HG03460 (cell line): ENCODE measurements around the gene TMEM43.

Experiments
- ATAC-seq: cut with Tn5 transposase; IDR thresholded peaks from one replicate; pipeline ENCODE4 v1.9.1; 2021; ENCODE audit not compliant: unreplicated experiment

The TMEM43 gene

DNA sequence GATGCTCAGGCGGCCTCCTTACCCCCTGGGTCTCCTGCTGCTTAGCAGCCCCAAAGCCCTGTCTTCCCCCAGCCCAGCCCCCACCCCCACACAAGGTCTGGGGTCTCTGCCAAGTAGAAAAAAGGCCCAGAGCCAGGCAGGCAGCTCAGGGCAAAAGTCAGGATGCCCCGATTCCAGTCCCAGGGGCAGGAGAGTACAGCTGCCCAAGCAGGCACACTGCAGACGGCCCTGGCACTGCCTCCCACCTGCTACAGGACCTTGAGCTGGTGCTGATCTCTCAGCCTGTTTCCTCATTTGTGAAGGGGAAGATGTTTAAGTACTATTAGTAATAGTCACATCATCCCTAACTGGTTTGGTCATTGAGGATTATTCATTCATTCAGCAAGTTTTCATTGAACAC is 12.6 kb downstream of the TMEM43 start:
- no peak for ATAC-seq

DNA sequence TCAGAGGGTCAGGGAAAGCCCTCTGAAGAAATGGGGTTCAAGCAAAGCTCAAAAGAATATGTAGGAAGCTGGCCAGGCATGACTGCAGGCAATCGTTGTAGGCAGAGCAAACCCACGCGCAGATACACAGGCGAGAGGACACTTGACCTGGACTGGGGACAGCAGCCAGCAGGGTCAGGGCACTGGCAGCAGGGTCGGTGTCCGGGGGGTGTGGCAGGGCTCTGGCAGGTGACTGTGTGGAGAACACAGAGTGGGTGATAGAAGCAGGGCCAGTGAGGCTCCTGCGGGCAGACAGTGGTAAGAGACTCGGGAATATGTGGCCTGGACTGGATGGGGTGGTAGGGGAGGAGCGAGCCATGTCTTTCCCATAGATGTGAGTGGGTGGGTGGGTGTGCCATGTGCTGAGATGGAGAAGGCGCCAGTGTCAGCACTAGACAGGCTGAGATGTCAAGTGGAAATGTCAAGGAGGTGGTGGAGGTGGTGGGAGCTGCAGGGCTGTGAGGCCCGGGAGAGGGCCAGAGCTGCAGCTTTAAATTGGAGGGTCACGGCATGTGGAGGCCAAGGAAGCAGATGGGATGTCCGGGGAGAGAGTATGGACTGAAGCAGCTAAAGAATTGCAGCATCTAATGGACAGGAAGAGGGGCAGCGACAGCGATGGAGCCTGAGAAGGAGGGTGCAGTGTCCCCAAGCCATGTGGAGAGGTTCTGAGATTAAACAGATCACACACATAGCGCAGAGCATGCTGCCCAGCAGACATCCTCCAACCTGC is 13.4 kb downstream of the TMEM43 start:
- no peak for ATAC-seq

DNA sequence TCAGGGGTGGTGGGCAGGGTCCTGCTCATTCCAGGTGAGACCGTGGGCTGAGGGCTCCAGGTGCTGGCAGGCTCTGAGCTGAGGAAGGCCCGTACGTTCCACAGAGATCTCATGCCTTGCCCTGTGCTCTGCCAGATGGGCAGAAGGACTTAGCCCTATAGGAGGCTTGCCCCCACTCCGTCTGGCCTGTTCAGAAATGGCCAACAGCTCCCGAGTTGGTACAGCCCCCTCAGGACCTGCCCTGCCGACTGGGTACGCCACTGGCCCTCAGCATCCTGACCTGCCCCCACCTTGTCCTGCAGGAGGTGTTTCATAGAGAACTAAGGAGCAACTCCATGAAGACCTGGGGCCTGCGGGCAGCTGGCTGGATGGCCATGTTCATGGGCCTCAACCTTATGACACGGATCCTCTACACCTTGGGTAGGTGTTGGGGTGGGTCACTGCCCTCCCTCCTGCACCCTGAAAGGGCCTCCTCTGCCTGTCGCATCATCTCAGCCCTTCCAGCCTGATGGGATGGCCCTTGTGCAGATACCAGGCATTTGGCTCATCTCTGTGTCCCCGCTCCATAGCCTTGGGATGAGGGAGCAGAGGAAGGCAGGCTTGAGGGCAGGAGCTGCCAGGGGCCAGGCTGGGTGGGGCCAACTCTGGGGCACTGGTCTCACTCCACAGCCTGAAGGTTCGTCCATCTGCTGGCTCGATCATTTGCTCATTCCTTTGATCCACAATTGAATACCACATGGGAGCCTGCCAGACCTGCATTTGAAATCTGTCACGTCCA is 14.2 kb downstream of the TMEM43 start:
- no peak for ATAC-seq

DNA sequence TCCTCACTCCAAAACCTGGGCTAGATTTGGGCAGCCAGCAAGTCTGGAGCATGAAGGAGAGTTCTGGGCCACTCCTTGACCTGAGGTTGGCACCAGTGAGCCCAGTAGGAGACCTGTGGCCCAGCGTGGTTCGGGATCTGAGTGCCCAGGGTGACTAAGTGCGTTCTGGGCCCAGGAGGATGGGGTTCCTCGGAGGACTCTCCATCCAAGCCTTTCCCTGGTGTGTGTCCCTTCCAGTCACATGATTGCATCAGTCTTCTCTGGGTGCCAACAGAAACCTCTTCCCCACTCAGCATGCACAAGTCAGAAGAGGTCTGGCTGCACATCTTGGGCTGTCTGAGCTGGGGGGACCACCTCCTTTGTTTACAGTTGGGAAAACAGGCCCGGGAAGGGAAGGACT is 14.9 kb downstream of the TMEM43 start:
- no peak for ATAC-seq

DNA sequence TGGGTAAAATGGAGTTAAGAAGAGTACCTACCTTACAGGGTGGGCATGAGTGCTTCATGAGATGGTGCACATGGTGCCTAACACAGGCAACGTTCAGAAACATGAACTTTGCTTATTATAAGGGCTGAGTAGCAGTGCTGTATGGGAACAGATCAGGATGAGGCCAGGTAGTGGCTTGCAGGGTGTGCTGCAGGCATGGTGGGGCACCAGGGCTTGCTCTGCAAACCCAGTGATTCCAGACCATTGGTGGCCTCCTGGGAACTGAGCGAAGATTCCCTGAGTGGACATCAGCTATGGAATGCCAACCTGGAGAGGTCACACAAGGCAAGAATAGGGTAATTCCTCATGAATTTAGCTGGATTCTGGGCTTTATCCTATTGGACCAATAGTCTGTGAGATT is 15.8 kb downstream of the TMEM43 start:
- no peak for ATAC-seq

DNA sequence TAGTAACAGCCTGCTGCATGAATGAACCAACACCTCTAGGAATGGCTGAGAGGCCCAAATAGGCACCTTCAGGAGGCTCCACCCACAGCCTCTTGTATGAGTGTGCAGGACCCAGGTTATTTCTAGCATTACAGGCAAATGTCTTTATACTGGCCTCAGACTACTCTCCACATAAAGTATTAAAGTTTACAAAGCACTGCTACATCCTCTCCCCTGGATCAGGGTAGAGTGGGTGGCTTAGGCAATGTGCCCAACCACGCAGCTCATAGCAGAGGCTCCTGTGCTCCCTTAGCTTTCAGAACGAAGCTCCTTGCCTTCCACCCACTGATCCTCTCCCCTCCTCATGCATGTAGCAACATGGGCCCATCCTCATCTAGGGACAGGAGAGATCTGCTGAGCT is 16.3 kb downstream of the TMEM43 start:
- no peak for ATAC-seq

DNA sequence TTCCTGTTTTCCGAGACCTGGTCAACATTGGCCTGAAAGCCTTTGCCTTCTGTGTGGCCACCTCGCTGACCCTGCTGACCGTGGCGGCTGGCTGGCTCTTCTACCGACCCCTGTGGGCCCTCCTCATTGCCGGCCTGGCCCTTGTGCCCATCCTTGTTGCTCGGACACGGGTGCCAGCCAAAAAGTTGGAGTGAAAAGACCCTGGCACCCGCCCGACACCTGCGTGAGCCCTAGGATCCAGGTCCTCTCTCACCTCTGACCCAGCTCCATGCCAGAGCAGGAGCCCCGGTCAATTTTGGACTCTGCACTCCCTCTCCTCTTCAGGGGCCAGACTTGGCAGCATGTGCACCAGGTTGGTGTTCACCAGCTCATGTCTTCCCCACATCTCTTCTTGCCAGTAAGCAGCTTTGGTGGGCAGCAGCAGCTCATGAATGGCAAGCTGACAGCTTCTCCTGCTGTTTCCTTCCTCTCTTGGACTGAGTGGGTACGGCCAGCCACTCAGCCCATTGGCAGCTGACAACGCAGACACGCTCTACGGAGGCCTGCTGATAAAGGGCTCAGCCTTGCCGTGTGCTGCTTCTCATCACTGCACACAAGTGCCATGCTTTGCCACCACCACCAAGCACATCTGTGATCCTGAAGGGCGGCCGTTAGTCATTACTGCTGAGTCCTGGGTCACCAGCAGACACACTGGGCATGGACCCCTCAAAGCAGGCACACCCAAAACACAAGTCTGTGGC is 16.9 kb downstream of the TMEM43 start:
- ATAC-seq = no peak

DNA sequence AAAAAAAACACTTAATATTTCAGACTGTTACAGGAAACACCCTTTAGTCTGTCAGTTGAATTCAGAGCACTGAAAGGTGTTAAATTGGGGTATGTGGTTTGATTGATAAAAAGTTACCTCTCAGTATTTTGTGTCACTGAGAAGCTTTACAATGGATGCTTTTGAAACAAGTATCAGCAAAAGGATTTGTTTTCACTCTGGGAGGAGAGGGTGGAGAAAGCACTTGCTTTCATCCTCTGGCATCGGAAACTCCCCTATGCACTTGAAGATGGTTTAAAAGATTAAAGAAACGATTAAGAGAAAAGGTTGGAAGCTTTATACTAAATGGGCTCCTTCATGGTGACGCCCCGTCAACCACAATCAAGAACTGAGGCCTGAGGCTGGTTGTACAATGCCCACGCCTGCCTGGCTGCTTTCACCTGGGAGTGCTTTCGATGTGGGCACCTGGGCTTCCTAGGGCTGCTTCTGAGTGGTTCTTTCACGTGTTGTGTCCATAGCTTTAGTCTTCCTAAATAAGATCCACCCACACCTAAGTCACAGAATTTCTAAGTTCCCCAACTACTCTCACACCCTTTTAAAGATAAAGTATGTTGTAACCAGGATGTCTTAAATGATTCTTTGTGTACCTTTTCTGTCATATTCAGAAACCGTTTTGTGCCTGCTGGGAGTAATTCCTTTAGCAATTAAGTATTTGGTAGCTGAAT is 17.9 kb downstream of the TMEM43 start:
- ATAC-seq = no peak

DNA sequence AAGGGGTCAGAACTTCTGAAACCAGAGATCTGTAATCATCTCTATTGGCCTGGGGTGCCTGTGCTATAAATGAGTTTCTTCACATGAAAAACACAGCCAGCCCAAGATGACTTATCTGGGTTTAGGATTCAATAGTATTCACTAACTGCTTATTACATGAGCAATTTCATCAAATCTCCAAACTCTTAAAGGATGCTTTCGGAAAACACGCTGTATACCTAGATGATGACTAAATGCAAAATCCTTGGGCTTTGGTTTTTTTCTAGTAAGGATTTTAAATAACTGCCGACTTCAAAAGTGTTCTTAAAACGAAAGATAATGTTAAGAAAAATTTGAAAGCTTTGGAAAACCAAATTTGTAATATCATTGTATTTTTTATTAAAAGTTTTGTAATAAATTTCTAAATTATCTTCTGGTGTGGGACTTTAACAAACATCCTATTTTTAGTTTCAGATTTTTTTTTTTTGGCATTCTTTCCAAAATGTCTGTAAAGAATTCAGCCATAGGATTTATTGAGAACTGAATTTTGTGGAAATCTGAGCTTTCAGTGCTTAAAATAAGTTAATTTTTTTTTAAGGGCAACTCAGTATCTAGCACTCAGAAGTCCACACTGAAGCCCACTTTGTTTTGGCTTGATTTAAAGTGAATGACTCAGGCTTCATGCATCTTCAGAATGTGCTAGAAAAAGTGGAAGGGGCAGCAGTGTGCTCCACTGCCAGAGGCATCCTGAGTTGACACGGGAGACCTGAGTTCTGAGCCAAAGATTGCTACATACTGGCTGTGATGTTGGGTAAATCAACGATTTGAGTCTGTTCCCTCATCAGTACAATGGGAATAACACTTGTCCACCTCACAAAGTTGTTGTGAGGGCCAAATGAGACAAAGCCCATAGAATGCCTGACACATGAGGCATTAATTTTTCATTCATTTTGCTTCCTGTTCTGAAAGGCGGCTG is 18.7 kb downstream of the TMEM43 start:
- no peak for ATAC-seq

DNA sequence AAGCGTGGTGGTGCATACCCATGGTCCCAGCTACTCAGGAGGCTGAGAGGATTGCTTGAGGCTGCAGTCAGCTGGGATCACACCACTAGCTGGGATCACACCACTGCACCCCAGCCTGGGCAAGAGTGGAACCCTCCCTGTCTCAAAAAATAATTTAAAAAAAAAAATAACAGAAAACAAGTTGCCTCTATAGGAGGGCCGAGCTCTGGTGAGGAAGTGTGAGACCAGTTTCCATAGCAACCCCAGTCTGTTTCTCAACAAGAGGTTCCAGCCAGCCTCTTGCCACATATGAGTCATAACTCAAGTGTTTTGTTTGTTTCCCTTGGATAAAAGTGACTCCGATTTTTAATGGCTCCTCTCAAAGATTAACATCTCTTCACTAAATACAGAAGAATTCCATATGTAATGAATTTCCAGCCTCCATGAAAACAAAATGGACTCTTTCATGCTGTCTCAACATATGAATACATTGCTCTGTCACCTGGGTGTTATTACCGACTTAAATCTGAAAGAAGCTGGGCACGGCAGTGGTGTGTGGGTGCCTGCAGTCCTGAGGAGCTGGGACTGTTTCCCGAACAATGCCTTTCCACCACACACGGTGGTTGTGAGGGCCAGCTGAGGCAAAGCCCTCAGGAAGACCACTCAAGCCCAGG is 19.7 kb downstream of the TMEM43 start:
- ATAC-seq = peak; percentile 93

DNA sequence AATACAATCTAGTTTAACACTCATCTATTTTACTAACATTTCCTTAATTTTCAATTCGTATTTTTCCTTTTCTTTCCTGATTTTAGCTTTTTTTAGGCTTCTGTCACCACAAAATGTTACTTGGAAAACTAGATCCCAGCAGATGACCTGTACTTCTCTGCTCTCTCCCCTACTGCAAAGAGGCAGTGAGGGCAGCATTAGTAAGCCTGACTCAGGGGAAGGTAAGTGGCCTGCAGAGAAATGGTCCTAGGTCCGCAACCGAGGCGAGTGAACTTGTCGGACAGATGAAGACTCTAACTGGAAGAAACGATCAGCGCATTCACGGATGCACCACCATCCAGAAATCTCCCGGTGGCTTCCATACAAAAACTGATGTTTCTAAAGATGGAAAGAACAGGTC is 20.4 kb downstream of the TMEM43 start:
- no peak for ATAC-seq

DNA sequence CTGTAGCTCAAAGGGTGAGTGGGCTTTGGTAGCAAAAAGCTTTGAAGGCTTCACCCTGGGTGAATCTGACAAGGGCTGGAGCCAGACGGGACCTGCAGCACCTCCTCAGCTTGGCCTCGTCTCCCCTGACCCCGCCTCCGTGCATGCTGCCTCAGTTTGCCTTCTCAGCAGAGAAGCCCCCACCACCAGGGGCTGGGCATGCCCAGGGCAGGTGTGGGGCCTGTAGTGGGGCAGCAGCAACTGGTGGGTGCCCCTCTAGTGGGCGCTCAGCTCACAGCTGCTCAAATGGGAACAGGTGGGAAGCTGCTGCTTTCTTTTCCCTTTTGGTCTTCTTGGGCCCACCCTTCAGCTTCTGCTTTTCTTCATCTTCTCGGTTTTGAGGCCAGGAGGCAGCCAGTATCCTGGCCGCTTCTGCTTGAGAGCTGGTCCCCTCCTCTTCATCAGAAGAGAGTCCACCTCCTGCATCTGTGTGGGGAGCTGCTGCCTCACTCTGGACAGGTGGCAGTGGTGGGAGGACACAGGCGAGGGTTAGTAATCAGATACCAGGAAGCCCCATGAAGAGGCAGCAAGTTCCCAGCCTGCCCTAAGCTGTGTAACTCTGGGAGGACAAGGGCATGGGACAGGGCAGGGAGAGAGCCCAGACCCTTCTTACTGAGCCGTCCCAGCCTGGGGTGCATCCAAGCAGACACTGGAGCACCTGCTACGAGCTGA is 21.0 kb downstream of the TMEM43 start:
- ATAC-seq = no peak

DNA sequence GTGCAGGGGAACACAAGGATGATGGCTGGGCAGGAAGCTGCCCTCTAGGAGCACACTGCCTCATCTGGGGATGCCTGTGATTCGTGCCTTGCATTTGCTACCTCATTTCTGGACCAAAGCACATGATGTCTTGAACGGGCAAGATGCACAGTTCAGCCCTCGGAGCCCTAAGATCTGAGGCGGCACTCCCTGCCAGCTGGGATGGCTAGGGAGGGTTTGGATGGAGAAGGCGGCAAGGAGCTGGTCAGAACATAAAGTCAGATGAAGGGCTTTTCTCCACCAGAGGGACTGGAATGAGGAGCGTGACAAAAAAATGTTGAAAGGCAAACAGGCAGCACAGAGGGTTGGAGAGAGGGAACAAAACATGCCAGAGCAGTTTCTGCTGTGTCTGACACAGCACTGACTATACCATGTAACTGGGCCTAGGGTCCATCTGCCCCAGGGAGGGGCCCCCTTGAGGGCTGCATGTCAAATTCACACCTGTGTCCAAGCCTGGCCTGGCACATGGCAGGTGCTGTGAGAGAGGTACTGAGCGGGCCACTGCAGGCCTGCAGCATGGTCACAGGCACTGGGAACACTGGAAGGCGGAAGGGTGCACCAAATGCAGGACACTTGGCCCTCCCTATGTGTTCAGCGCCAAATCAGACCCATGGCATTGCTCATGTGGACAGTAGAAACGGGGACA is 21.7 kb downstream of the TMEM43 start:
- no peak for ATAC-seq

DNA sequence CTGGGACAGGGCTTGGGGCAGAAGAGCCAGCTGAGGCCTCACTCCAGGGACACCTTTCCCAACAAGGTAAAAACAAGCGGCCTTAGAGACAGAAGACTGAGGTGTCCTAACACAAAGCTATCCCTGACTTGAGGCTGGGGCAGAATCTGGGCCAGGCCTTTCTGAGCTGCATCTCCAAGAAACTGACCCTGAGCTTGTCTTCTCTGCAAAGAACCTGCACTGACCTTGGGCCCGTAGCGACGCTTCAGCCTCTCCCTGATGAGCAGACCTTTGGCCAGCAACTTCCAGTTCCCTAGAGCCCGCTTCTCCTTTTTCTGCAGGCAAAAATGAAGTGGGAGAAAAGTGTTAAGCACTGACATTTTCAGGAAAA is 22.2 kb downstream of the TMEM43 start:
- ATAC-seq = no peak

DNA sequence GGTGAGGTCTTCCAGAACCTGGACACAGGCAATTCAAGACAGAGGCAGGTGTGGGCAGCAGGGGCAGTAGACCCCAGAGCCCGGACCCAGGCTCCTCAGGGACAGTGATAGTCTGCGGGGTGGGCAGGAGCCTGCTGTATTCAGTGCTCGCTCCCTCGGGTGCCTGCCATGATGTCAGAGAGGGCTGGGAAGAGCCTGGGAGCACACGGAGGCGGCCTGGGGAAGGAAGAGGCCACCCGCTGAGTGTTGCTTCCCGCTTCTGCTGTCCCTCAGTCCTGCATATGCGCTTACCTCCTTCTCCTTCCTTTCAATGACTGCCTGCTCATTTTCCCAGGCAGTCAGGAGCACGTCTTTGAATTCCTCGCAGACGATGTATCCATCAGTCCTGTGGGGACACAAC is 22.8 kb downstream of the TMEM43 start:
- ATAC-seq = no peak

DNA sequence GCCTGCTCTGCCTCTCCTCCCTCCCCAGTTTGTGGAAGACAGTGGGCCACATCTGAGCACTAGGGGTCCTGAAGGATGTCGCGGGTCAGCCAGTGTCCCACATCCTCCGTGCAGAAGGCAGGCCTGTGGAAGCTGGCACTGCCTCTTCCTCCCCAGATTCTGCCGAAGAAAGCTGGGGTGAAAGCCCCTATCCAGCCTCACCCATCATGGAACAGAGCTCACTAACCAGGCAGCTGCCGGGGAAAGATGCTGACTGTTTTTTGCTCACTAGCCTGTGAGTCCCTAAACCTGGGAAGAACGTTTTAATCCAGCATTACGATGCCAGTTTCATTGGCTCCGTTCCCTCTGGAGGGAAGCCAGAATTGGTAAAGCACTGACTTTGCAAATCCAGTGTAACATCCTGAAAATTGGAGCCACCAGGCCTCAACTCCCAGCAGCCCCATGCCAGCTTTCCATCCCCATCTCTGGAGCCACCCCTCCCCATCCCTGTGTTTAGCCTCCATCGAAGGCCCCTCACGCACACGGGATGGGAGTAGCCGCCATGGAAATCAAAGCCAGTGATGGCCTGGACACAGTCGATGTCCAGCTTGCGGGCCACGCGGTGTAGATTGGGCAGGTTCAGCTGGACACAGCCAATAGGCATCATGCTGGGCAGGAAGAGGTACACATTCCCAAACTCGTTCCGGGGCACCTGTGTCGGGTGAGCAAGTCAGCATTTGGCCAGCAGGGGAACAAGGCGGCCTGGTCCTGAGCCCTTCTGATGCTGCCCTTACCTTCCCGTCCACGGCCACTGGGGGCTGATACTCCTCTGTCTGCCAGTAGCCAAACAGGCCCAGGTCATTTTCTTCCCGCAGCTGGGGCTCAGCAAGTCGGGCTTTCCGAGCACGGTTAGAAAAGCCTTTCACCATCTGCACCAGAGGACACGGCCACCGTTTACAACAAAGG is 23.5 kb downstream of the TMEM43 start:
- ATAC-seq = no peak

DNA sequence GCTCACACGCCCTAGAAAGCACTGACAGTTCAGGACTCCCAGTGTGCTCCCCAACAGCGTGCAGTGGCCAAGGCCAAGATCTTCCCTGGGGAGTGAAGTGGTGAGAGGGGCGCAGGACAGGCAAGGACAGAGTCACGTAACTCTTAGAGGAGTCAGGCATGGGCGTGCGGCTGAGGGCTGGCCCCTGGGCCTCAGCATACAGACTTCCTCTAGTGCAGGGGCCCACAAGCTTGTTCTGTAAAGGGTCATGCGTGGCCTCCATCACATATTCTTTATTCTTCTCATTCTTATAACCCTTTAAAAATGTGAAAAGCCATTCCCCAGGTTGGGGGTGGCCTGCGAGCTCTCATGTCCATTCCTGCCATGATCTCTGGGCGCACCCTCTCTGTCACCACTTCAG is 25.2 kb downstream of the TMEM43 start:
- ATAC-seq = no peak
